H9 (cell line): ENCODE results near the gene BASP1. TPM values are rescaled to one million over a fixed set of nuclear protein-coding genes. Genes with fewer than 3 reads are reported as not detected.

ENCODE experiments used
- DNase-seq: peaks from one replicate; pipeline ENCODE4 v3.0.0-alpha.2; 2017
- H2AFZ ChIP-seq: one replicate; pipeline ENCODE4 v1.6.1; 2013; ENCODE audit warnings: mild to moderate bottlenecking, low read length, control low read depth, moderate library complexity
- H2AK5ac ChIP-seq: 2 replicates; pipeline ENCODE4 v1.6.1; 2013; ENCODE audit warnings: low read length, control low read depth, mixed read lengths; ENCODE audit not compliant: insufficient read length
- H2BK120ac ChIP-seq: one replicate; pipeline ENCODE4 v1.6.1; 2013; ENCODE audit warnings: low read depth, mild to moderate bottlenecking, low read length, control low read depth, inconsistent platforms; ENCODE audit not compliant: poor library complexity, severe bottlenecking
- H2BK12ac ChIP-seq: 2 replicates; pipeline ENCODE4 v1.6.1; 2013; ENCODE audit warnings: low read length, control low read depth, mixed read lengths, low read depth; ENCODE audit not compliant: insufficient read length
- H2BK15ac ChIP-seq: 2 replicates; pipeline ENCODE4 v1.6.1; 2013; ENCODE audit warnings: low read depth, low read length, control low read depth
- H2BK20ac ChIP-seq: one replicate; pipeline ENCODE4 v1.6.1; 2013; ENCODE audit warnings: low read depth, mild to moderate bottlenecking, low read length, control low read depth, inconsistent platforms; ENCODE audit not compliant: poor library complexity, severe bottlenecking
- H2BK5ac ChIP-seq: 2 replicates; pipeline ENCODE4 v1.6.1; 2013; ENCODE audit warnings: low read length, control low read depth, mixed read lengths; ENCODE audit not compliant: insufficient read length
- H3K14ac ChIP-seq: 2 replicates; pipeline ENCODE4 v1.6.1; 2013; ENCODE audit warnings: low read length, control low read depth; ENCODE audit not compliant: insufficient read depth
- H3K18ac ChIP-seq: 2 replicates; pipeline ENCODE4 v1.6.1; 2013; ENCODE audit warnings: low read depth, mild to moderate bottlenecking, mixed read lengths, low read length, control low read depth; ENCODE audit not compliant: insufficient read length
- H3K23ac ChIP-seq: 2 replicates; pipeline ENCODE4 v1.6.1; 2013; ENCODE audit warnings: low read length, control low read depth, mixed read lengths, low read depth; ENCODE audit not compliant: insufficient read length
- H3K23me2 ChIP-seq: 2 replicates; pipeline ENCODE4 v1.6.1; 2013; ENCODE audit warnings: low read depth, mild to moderate bottlenecking, mixed read lengths, low read length, control low read depth; ENCODE audit not compliant: insufficient read length, poor library complexity, severe bottlenecking
- H3K27ac ChIP-seq: 2 replicates; pipeline ENCODE4 v1.5.1; 2013; ENCODE audit warnings: low read length, control low read depth, mixed read lengths, low read depth; ENCODE audit not compliant: insufficient read length
- H3K27me3 ChIP-seq: 2 replicates; pipeline ENCODE4 v1.6.1; 2013; ENCODE audit warnings: low read length, control low read depth, inconsistent platforms; ENCODE audit not compliant: insufficient read depth
- H3K4ac ChIP-seq: 2 replicates; pipeline ENCODE4 v1.6.1; 2013; ENCODE audit warnings: low read depth, mild to moderate bottlenecking, control low read depth, inconsistent platforms, low read length, moderate library complexity
- H3K4me1 ChIP-seq: 2 replicates; pipeline ENCODE4 v1.6.1; 2013; ENCODE audit warnings: low read length, control low read depth, inconsistent platforms; ENCODE audit not compliant: insufficient read depth
- H3K4me2 ChIP-seq: 2 replicates; pipeline ENCODE4 v1.6.1; 2013; ENCODE audit warnings: low read length, control low read depth, mixed read lengths; ENCODE audit not compliant: insufficient read length, insufficient read depth
- H3K56ac ChIP-seq: 2 replicates; pipeline ENCODE4 v1.6.1; 2013; ENCODE audit warnings: low read depth, mild to moderate bottlenecking, mixed read lengths, low read length, control low read depth; ENCODE audit not compliant: insufficient read length
- H3K79me1 ChIP-seq: 2 replicates; pipeline ENCODE4 v1.6.1; 2013; ENCODE audit warnings: low read depth, mild to moderate bottlenecking, moderate library complexity, low read length, control low read depth, inconsistent platforms; ENCODE audit not compliant: insufficient read depth, poor library complexity, severe bottlenecking
- H3K79me2 ChIP-seq: 2 replicates; pipeline ENCODE4 v1.6.1; 2013; ENCODE audit warnings: low read length, control low read depth, inconsistent platforms; ENCODE audit not compliant: insufficient read depth
- H3K9ac ChIP-seq: 2 replicates; pipeline ENCODE4 v1.6.1; 2013; ENCODE audit warnings: low read length, control low read depth, mixed read lengths; ENCODE audit not compliant: insufficient read length; ENCODE audit errors: extremely low read depth
- H3K9me3 ChIP-seq: one replicate; pipeline ENCODE4 v1.6.1; 2013; ENCODE audit warnings: low read depth, low read length, inconsistent platforms; ENCODE audit not compliant: control insufficient read depth
- H3T11ph ChIP-seq: one replicate; pipeline ENCODE4 v1.6.1; 2013; ENCODE audit warnings: mild to moderate bottlenecking, low read length, control low read depth, inconsistent platforms
- H4K20me1 ChIP-seq: one replicate; pipeline ENCODE4 v1.6.1; 2013; ENCODE audit not compliant: control insufficient read depth, insufficient read length, insufficient read depth
- H4K5ac ChIP-seq: 2 replicates; pipeline ENCODE4 v1.6.1; 2013; ENCODE audit warnings: low read depth, mild to moderate bottlenecking, mixed read lengths, low read length, control low read depth; ENCODE audit not compliant: insufficient read length
- H4K8ac ChIP-seq: replicated peaks from 2 replicates; pipeline ENCODE4 v1.6.1; 2013; ENCODE audit warnings: low read length, control low read depth, mixed read lengths, low read depth; ENCODE audit not compliant: insufficient read length
- H4K91ac ChIP-seq: 2 replicates; pipeline ENCODE4 v1.6.1; 2013; ENCODE audit warnings: low read depth, mild to moderate bottlenecking, moderate library complexity, mixed read lengths, low read length, control low read depth; ENCODE audit not compliant: insufficient read length
- H3K27ac Mint-ChIP-seq, 3 experiments: 2 replicates in 2 of 3; 3 replicates in 1 of 3; pipeline ENCODE4 v1.8.0; 2020 to 2021; ENCODE audit warnings: mixed read lengths in 3 of 3, mild to moderate bottlenecking in 1 of 3, moderate library complexity in 1 of 3
- H3K27me3 Mint-ChIP-seq: 2 replicates; pipeline ENCODE4 v1.8.0; 2021; ENCODE audit warnings: low read depth, mild to moderate bottlenecking, moderate library complexity, mixed read lengths
- H3K36me3 Mint-ChIP-seq, 3 experiments: 2 replicates in 2 of 3; 3 replicates in 1 of 3; pipeline ENCODE4 v1.8.0; 2020 to 2021; ENCODE audit warnings: low read depth in 3 of 3, mixed read lengths in 3 of 3; ENCODE audit not compliant: insufficient read depth in 1 of 3
- H3K4me1 Mint-ChIP-seq, 2 experiments: 2 replicates each; pipeline ENCODE4 v1.8.0; 2020; ENCODE audit warnings: mixed read lengths in 2 of 2
- H3K4me3 Mint-ChIP-seq, 2 experiments: 2 replicates in 1 of 2; 3 replicates in 1 of 2; pipeline ENCODE4 v1.8.0; 2020 to 2021; ENCODE audit warnings: mild to moderate bottlenecking in 2 of 2, mixed read lengths in 2 of 2, moderate library complexity in 1 of 2
- H3K9me3 Mint-ChIP-seq, 2 experiments: 2 replicates in 1 of 2; 3 replicates in 1 of 2; pipeline ENCODE4 v1.8.0; 2020; ENCODE audit warnings: mild to moderate bottlenecking in 2 of 2, mixed read lengths in 2 of 2, moderate library complexity in 1 of 2
- CTCF ChIP-seq: fragments of 200-600 bp; sonication (generic); conservative IDR thresholded peaks from 3 replicates; pipeline ENCODE4 v1.8.0; 2021; ENCODE audit warnings: antibody characterized with exemption, mild to moderate bottlenecking
- WGBS: extraction: QIAGEN DNeasy Blood & Tissue Kit; methylation state at CpG from one replicate; pipeline ENCODE4 v1.1.7; 2013; ENCODE audit warnings: missing lambda C conversion rate, low lambda C conversion rate, mixed read lengths; ENCODE audit not compliant: insufficient read length; ENCODE audit errors: extremely low coverage; 5-methylcytosine and 5-hydroxymethylcytosine counted together
- total RNA-seq: library from RNA; stranded (reverse); gene quantifications from 2 replicates; pipeline ENCODE4 v1.2.1, GENCODE V29; 2021

Gene BASP1
- total RNA-seq, 1 experiment from 2014 or later, result 180 TPM

DNA sequence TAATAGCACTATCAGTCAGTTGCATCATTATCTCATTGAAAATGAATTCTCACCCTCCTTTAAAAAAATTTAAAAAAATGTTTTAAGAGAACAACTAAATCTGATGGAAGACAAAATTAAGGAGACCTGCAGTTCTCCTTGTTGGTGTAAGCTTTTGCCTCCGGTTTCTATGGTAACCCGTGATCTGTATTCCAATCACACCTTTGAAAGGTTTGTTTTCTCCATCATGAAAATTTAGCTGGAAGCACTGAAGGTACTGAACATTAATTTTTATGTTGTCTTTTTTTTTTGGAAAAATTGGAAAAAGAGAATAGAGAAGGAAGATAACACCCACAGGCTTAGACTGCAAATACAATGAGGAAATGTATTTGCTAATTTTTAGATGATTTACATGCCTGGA, 2.5 kb upstream of the BASP1 start:
- no peak overlapping the region for H4K91ac ChIP-seq
- H3K4me1 ChIP-seq, result peaks cover 13% of the 10 kb centered on the region; the same call in 1 of the 2 replicates
- no peak overlapping the region for H3T11ph ChIP-seq
- H3K27me3 Mint-ChIP-seq, result no peaks in the 10 kb centered on the region
- H3K36me3 Mint-ChIP-seq, result peaks cover 14 to 27% (median 16%) of the 10 kb centered on the region in 3 experiments
- H4K5ac ChIP-seq, result no peak overlapping the region
- 0 out of 7 replicates have a peak overlapping the region, but pooled peaks of 1 of the 3 experiments have one; percentile 7 for H3K27ac Mint-ChIP-seq
- H3K79me1 ChIP-seq, result no peaks in the 10 kb centered on the region
- no peak overlapping the region for H2BK120ac ChIP-seq
- H3K23ac ChIP-seq, result no peak overlapping the region
- no peak overlapping the region for H3K18ac ChIP-seq
- no peak overlapping the region for H3K9ac ChIP-seq
- no peak overlapping the region for H2BK15ac ChIP-seq
- no peak overlapping the region for H4K8ac ChIP-seq
- peaks cover 46 to 55% of the 10 kb centered on the region in 2 experiments for H3K4me1 Mint-ChIP-seq
- no peaks in the 10 kb centered on the region for H3K27me3 ChIP-seq
- no peak overlapping the region for H3K56ac ChIP-seq
- no peak overlapping the region for H3K4me2 ChIP-seq
- H3K4me3 Mint-ChIP-seq, result peak overlapping the region; percentile 88 to 97; a peak in 4 of 5 replicates
- no peak overlapping the region for H2AFZ ChIP-seq
- H4K20me1 ChIP-seq, result no peaks in the 10 kb centered on the region
- no CpG with 5 or more reads among the region's 2 CpGs for WGBS
- H3K27ac ChIP-seq, result no peak overlapping the region
- H3K79me2 ChIP-seq, result peaks cover 14% of the 10 kb centered on the region; the same call in 1 of the 2 replicates
- no peak overlapping the region for H2BK5ac ChIP-seq
- no peak overlapping the region for H3K14ac ChIP-seq
- DNase-seq, result no peak
- no peaks in the 10 kb centered on the region; a peak in 1 of 5 replicates for H3K9me3 Mint-ChIP-seq
- no peak for TF ChIP-seq CTCF
- no peak overlapping the region for H2AK5ac ChIP-seq
- no peaks in the 10 kb centered on the region for H3K9me3 ChIP-seq
- H2BK20ac ChIP-seq, result no peak overlapping the region
- no peak overlapping the region for H2BK12ac ChIP-seq
- H3K4ac ChIP-seq, result no peak overlapping the region
- H3K23me2 ChIP-seq, result peaks cover 15% of the 10 kb centered on the region
